ENCODE data around the gene GIMAP5. TPM values are rescaled to one million over a fixed set of nuclear protein-coding genes. Genes with fewer than 3 reads are reported as not detected.

Gene GIMAP5
- total RNA-seq, 6 experiments from 2014 or later: 2.9 to 9.8 (median 8.0) TPM

- TF ChIP-seq POLR2A (IDR thresholded peaks at IDR 0.05): no peak
- TF ChIP-seq CTCF (IDR thresholded peaks at IDR 0.05): no peak
- ATAC-seq: peak; percentile 25 to 48 (median 40)
- DNase-seq: no peak
- H3K4me1 ChIP-seq: peaks cover 0 to 16% (median 5%) of the 10 kb centered on the region in 4 donors
- no peaks in the 10 kb centered on the region for H3K9me3 ChIP-seq
- intact Hi-C loops (cut with DNase I): no loop called here
- no peaks in the 10 kb centered on the region for H3K27me3 ChIP-seq
- H3K4me3 ChIP-seq: no peak overlapping the region
- 0% methylated on average over 2 of the region's 2 CpGs for WGBS (ENCODE audit: insufficient coverage, low coverage, low lambda C conversion rate, missing lambda C conversion rate)
- no peaks in the 10 kb centered on the region for H3K36me3 ChIP-seq
- no peak overlapping the region for H3K27ac ChIP-seq
Observed at GRCh38 chr7:150751702-150752101, 14.5 kb downstream of the GIMAP5 start.

GRCh38 chr7:150753239-150753638 is 16.0 kb downstream of the GIMAP5 start:
- TF ChIP-seq CTCF (IDR thresholded peaks at IDR 0.05) (no peak), POLR2A (IDR thresholded peaks at IDR 0.05) (no peak)
- intact Hi-C loops (cut with DNase I): no loop called here
- Histone ChIP-seq H3K4me1 (peaks cover 0 to 16% (median 5%) of the 10 kb centered on the region in 4 donors), H3K27me3 (no peaks in the 10 kb centered on the region), H3K4me3 (no peak overlapping the region), H3K27ac (no peak overlapping the region), H3K36me3 (no peaks in the 10 kb centered on the region), H3K9me3 (no peaks in the 10 kb centered on the region)
- 60% methylated on average over 1 of the region's 6 CpGs for WGBS (ENCODE audit: insufficient coverage, low coverage, low lambda C conversion rate, missing lambda C conversion rate)
- ATAC-seq: peak in 1 of 4 donors; percentile 13
- DNase-seq: no peak

- intact Hi-C loops (cut with DNase I): no loop called here
- no peaks in the 10 kb centered on the region for H3K27me3 ChIP-seq
- DNase-seq (no peak), ATAC-seq (peak; percentile 47 to 58 (median 56))
- 38% methylated on average over 3 of the region's 3 CpGs for WGBS (ENCODE audit: insufficient coverage, low coverage, low lambda C conversion rate, missing lambda C conversion rate)
- H3K4me1 ChIP-seq: peaks cover 0 to 16% (median 5%) of the 10 kb centered on the region in 4 donors
- H3K9me3 ChIP-seq: no peaks in the 10 kb centered on the region
- no peaks in the 10 kb centered on the region for H3K36me3 ChIP-seq
- no peak overlapping the region for H3K27ac ChIP-seq
- no peak overlapping the region for H3K4me3 ChIP-seq
- TF ChIP-seq CTCF (IDR thresholded peaks at IDR 0.05): peak; percentile 17 to 29 (median 24)
- no peak for TF ChIP-seq POLR2A (IDR thresholded peaks at IDR 0.05)
Observed at GRCh38 chr7:150753826-150754603, 16.8 kb downstream of the GIMAP5 start.

GRCh38 chr7:150754951-150755350 is 17.7 kb downstream of the GIMAP5 start:
- Histone ChIP-seq H3K4me1 (peaks cover 0 to 12% (median 2%) of the 10 kb centered on the region in 4 donors), H3K9me3 (no peaks in the 10 kb centered on the region), H3K36me3 (no peaks in the 10 kb centered on the region), H3K4me3 (no peak overlapping the region), H3K27me3 (no peaks in the 10 kb centered on the region), H3K27ac (peak overlapping the region in 1 of 3 donors; percentile 5)
- intact Hi-C loops (cut with DNase I): no loop called here
- TF ChIP-seq POLR2A (IDR thresholded peaks at IDR 0.05): no peak
- no peak for TF ChIP-seq CTCF (IDR thresholded peaks at IDR 0.05)
- DNase-seq (no peak), ATAC-seq (no peak)

Data from right lobe of liver (tissue), 6 donors.